Hematopoietic multipotent progenitor cell treated with erythropoietin and hydrocortisone succinate and interleukin-3 and kit ligand, for 17 days (in vitro differentiated cells): ENCODE results near the gene TPSG1.

Source experiments
- DNase-seq: peaks from one replicate; pipeline ENCODE4 v3.0.0-alpha.2; 2015; ENCODE audit warnings: low spot score

The TPSG1 gene

DNA sequence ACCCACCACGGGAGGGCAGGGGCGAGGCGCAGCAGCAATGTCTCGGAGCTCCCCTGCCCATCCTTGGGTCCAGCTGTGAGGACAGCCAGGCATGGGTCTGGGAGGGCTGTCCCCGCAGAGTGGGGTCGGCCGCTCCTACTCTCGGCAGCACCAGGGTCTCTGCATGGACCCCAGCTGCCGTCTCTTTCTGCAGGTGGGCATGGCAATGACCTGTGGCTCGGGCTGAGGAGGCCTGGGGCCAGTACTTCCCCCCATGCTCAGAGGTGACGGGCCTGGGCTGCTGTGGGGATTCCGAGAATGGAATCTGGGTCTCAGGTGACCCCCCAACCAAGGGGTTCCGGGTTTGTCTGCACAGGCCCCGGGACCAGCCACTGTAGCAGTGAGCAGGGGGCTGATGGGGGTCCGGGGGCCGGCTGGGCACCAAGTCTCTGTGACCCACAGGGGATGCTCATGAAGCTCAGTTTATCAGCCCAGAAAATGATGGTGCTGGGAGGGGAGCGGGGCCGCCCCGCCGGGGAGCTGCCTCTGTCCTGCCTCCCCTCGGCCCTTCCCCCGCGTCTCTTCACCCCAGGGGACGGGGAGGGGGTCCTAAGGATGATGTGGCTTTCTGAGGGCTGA is 48.7 kb downstream of the TPSG1 start:
- no peak for DNase-seq

DNA sequence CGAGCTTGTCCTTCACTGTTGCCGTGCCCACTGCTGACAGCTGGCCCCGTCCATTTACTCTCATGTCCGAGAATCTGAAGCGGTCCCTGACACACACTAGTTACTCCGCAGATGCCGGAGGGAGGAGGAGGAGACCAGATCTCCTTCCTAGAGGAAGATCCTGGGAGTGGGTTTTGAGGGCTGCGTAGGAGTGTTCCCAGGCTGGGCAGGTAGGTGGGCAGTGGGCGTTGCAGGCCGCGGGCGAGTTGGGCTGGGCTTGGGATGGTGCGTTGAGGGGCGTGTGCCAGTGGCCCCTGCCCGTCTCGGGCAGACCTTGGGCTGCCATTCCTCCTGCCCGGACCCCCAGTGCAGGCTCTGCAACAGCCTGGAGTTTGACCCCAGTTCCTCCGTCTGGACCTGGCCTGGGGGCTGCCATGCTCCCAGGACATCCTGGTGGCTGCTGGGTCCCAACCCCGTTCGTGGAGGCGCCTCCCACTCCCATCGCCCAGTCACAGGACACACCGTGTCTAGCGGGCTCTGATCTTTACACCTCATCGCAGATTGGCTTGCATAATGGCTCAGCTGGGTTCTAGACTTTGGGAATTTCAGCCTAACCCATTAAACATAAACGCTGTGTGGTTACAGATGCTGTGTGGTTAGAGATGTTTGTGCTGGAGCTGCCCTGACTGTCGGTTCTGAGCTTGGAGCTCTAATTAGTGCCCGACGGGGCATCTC is 49.3 kb downstream of the TPSG1 start:
- DNase-seq, result no peak

DNA sequence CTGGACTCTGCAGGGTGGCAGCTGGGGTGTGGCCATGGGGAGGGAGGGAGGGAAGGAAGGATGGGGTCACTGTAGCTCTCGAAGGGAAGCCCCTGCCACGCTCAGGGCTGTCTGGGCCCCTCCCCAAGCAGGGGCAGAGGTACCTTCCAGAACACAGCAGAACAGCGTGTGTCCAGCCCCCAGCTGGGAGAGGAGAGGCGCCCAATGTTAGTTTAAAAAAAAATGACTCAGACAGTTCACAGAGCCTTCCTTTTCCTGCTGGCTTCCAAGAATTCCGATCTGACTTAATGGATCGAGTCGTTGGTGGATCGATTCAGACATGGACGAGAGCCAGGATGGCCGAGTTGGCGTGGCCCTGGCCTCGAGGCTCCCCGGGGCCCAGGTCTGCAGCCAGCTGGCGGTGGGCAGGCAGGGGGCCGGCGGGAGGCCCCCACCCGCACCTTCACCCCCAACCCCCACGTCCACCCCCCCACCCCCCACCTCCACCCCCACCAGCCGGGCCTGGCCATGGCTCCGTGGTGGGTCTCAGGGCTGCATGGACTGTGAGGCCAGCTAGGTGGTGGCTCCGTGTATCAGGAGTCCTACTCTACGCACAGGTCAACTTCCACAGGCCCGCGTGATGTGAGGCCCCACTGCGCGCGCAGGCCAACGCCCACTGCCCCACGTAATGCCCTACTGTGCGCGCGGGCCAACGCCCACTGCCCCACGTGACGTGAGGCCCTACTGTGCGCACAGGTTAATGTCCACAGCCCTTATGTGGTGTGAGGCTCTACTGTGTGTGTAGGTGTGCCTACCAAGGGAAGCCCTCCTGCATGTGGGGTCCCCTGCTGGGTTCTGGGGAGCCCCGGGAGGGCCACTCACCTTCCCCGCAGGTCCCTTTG is 50.4 kb downstream of the TPSG1 start:
- DNase-seq, result no peak

DNA sequence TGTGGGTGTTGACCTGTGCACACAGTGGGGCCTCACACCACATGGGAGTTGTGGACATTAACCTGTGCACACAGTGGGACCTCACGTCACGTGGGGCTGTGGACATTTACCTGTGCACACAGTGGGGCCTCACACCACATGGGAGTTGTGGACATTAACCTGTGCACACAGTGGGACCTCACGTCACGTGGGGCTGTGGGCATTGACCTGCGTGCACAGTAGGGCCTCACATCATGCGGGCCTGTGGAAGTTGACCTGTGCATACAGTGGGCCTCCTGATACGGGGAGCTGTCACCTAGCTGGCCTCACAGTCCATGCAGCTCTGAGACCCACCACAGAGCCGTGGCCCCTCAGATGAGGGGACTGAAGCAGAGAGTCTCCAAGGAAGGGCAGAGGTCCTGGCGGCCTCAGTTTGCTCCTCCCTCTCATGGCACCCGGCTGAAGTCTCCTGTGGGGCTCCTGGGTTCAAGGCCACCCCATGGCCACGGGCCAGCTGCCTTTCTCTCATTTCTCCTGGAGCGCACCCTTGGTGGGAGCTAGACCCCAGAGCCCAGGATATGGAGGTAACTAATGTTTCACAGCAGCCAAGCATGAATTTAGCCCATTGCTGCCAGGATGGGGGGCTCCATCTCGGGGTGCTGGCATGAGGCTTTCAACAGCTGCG is 51.1 kb downstream of the TPSG1 start:
- no peak for DNase-seq

DNA sequence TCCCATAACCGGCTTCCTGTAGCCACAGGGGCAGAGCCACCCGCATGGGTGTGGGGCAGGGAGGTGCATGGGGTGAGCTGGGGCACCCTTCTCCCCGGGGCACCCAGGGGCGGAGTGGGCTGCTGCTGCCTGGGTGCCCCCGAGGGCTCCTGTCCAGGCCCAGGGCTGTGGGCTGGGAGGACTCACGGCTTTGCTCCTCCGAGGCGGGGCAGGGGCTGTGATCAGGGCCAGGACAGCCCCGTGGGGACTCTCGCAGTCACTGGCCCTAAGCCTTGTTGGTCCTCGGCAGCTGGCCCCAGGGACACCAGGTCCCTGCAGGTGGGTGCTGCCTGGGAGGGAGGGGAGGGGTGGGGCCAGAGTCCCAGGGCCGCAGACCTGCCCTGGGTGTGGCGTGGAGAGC is 52.4 kb downstream of the TPSG1 start:
- no peak for DNase-seq

DNA sequence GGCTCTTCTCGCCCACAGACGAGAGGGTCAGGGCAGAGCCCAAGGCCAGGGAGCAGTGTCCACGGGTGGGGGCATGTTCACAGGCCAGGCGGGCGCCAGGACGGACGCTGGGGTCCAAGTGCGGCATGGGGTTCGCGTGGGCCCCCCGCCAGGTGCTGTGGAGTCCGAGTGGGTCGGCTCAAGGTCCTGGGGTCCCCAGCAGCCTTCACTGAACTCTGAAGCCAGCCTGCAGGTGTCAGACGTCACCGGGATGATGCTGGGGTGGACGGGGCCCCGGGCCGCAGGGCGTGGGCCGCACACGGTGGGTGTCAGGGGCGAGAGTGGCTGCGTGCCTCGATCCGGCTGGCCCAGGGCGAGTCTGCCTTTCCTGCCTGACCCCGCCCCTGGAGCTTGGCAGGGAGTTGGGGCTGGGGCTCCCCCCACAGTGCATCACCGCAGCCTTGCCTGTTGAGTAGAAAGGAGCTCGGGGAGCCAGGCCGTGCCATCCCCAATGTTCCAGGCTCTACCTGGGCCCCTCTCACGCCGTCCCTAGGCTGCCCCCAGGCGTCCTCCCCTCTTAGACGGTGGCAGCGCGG is 53.1 kb downstream of the TPSG1 start:
- no peak for DNase-seq
